Osteocyte (in vitro differentiated cells): ENCODE data around the gene PKP2. TPM values are rescaled to one million over a fixed set of nuclear protein-coding genes. Genes with fewer than 3 reads are reported as not detected.

Source experiments
- DNase-seq: peaks from one replicate; pipeline ENCODE4 v3.0.0; 2021; ENCODE audit warnings: mixed read lengths; ENCODE audit not compliant: unreplicated experiment; ENCODE audit errors: extremely low spot score
- H3K27ac Mint-ChIP-seq: one replicate; pipeline ENCODE4 v1.8.0; 2021; ENCODE audit warnings: mild to moderate bottlenecking, mixed read lengths; ENCODE audit not compliant: unreplicated experiment
- H3K27me3 Mint-ChIP-seq: one replicate; pipeline ENCODE4 v1.8.0; 2021; ENCODE audit warnings: mixed read lengths; ENCODE audit not compliant: unreplicated experiment
- H3K36me3 Mint-ChIP-seq: one replicate; pipeline ENCODE4 v1.8.0; 2021; ENCODE audit warnings: mixed read lengths; ENCODE audit not compliant: unreplicated experiment
- H3K4me1 Mint-ChIP-seq: one replicate; pipeline ENCODE4 v1.8.0; 2021; ENCODE audit warnings: mixed read lengths; ENCODE audit not compliant: unreplicated experiment
- H3K4me3 Mint-ChIP-seq: one replicate; pipeline ENCODE4 v1.8.0; 2021; ENCODE audit warnings: mild to moderate bottlenecking, moderate library complexity, mixed read lengths; ENCODE audit not compliant: unreplicated experiment
- H3K9me3 Mint-ChIP-seq: one replicate; pipeline ENCODE4 v1.8.0; 2021; ENCODE audit warnings: mixed read lengths; ENCODE audit not compliant: unreplicated experiment
- CTCF ChIP-seq: fragments of 200-600 bp; sonication (generic); IDR thresholded peaks from 2 replicates; pipeline ENCODE4 v1.5.0; 2021; ENCODE audit warnings: antibody characterized with exemption, mild to moderate bottlenecking, moderate library complexity
- total RNA-seq: library from RNA; stranded (reverse); gene quantifications from 2 replicates; pipeline ENCODE4 v1.2.1, GENCODE V29; 2021

The PKP2 gene
- total RNA-seq, 1 donor from 2014 or later = 2.1 TPM

- no peaks in the 10 kb centered on the region for H3K36me3 Mint-ChIP-seq
- no peak overlapping the region for H3K27ac Mint-ChIP-seq
- peaks cover 5% of the 10 kb centered on the region for H3K9me3 Mint-ChIP-seq
- TF ChIP-seq CTCF = no peak
- peaks cover 41% of the 10 kb centered on the region for H3K4me1 Mint-ChIP-seq
- peaks cover under 1% of the 10 kb centered on the region for H3K27me3 Mint-ChIP-seq
- DNase-seq = no peak
- H3K4me3 Mint-ChIP-seq = no peak overlapping the region
Measured at GRCh38 chr12:32922546-32923297, 26.1 kb upstream of the PKP2 start.

GRCh38 chr12:32921397-32921796, 24.8 kb upstream of the PKP2 start:
- no peak for TF ChIP-seq CTCF
- Mint-ChIP-seq H3K36me3 (no peaks in the 10 kb centered on the region), H3K27ac (peak overlapping the region; percentile 82), H3K4me3 (no peak overlapping the region), H3K9me3 (peaks cover 5% of the 10 kb centered on the region), H3K4me1 (peaks cover 49% of the 10 kb centered on the region), H3K27me3 (no peaks in the 10 kb centered on the region)
- DNase-seq = no peak

GRCh38 chr12:32920506-32921085, 24.0 kb upstream of the PKP2 start:
- Mint-ChIP-seq H3K4me1 (peaks cover 49% of the 10 kb centered on the region), H3K27me3 (no peaks in the 10 kb centered on the region), H3K4me3 (no peak overlapping the region), H3K9me3 (peaks cover 5% of the 10 kb centered on the region), H3K36me3 (no peaks in the 10 kb centered on the region), H3K27ac (peak overlapping the region; percentile 82)
- no peak for TF ChIP-seq CTCF
- DNase-seq = no peak

GRCh38 chr12:32918890-32919801, 22.6 kb upstream of the PKP2 start:
- TF ChIP-seq CTCF = peak; percentile 78
- H3K4me1 Mint-ChIP-seq = peaks cover 49% of the 10 kb centered on the region
- H3K36me3 Mint-ChIP-seq = no peaks in the 10 kb centered on the region
- H3K9me3 Mint-ChIP-seq = peaks cover 5% of the 10 kb centered on the region
- H3K4me3 Mint-ChIP-seq = no peak overlapping the region
- H3K27ac Mint-ChIP-seq = peak overlapping the region; percentile 82
- no peaks in the 10 kb centered on the region for H3K27me3 Mint-ChIP-seq
- no peak for DNase-seq
